ENCODE measurements around the gene PRKG2.

The PRKG2 gene

GRCh38 chr4:81153714-81154323 is 61.2 kb downstream of the PRKG2 start:
- DNase-seq, result peak; percentile 34

GRCh38 chr4:81152839-81153713 is 61.9 kb downstream of the PRKG2 start:
- DNase-seq, result no peak

GRCh38 chr4:81149976-81150375 is 65.0 kb downstream of the PRKG2 start:
- no peak for DNase-seq

GRCh38 chr4:81148576-81148975 is 66.4 kb downstream of the PRKG2 start:
- no peak for DNase-seq

- no peak for DNase-seq
Measured at GRCh38 chr4:81146466-81146865, 68.6 kb downstream of the PRKG2 start.

GRCh38 chr4:81143183-81143582 is 71.8 kb downstream of the PRKG2 start:
- no peak for DNase-seq

GRCh38 chr4:81142744-81143143 is 72.3 kb downstream of the PRKG2 start:
- DNase-seq, result no peak

GRCh38 chr4:81137894-81138293 is 77.1 kb downstream of the PRKG2 start:
- no peak for DNase-seq

- DNase-seq, result no peak
Measured at GRCh38 chr4:81137446-81137845, 77.6 kb downstream of the PRKG2 start.

- no peak for DNase-seq
Measured at GRCh38 chr4:81136161-81136905, 78.7 kb downstream of the PRKG2 start.

- DNase-seq, result no peak
Measured at GRCh38 chr4:81135501-81135900, 79.5 kb downstream of the PRKG2 start.

- DNase-seq, result no peak
Measured at GRCh38 chr4:81131563-81131962, 83.5 kb downstream of the PRKG2 start.

GRCh38 chr4:81131066-81131465 is 84.0 kb downstream of the PRKG2 start:
- DNase-seq, result no peak

GRCh38 chr4:81130569-81130968 is 84.5 kb downstream of the PRKG2 start:
- no peak for DNase-seq

- DNase-seq, result no peak
Measured at GRCh38 chr4:81120055-81120454, 95.0 kb downstream of the PRKG2 start.

- DNase-seq, result no peak
Measured at GRCh38 chr4:81118086-81118485, 96.9 kb downstream of the PRKG2 start.

GRCh38 chr4:81116566-81116965 is 98.5 kb downstream of the PRKG2 start:
- no peak for DNase-seq

- no peak for DNase-seq
Measured at GRCh38 chr4:81113024-81113423, 102.0 kb downstream of the PRKG2 start.

- no peak for DNase-seq
Measured at GRCh38 chr4:81109356-81109755, 105.7 kb downstream of the PRKG2 start.

GRCh38 chr4:81106150-81106549 is 108.9 kb downstream of the PRKG2 start:
- no peak for DNase-seq

GRCh38 chr4:81102107-81102506 is 112.9 kb downstream of the PRKG2 start:
- DNase-seq, result no peak

- DNase-seq, result no peak
Measured at GRCh38 chr4:81096566-81096965, 118.5 kb downstream of the PRKG2 start.

- no peak for DNase-seq
Measured at GRCh38 chr4:81095389-81095788, 119.6 kb downstream of the PRKG2 start.

All from central memory CD4-positive, alpha-beta T cell (primary cell).